Heart left ventricle (tissue), 16 donors: ENCODE data around the gene AGBL3. TPM values are rescaled to one million over a fixed set of nuclear protein-coding genes. Genes with fewer than 3 reads are reported as not detected.

ENCODE experiments used
- ATAC-seq, 4 donors: fragments of 200-7000 bp; cut with Tn5 transposase; one replicate each; pipeline ENCODE4 v1.9.1; 2020 to 2022; ENCODE audit warnings: moderate library complexity in 4 of 4, mild to moderate bottlenecking in 3 of 4, moderate number of reproducible peaks in 1 of 4
- DNase-seq, 5 donors: peaks; one replicate each; pipeline ENCODE4 v3.0.0-alpha.2; 2020
- H3K27ac ChIP-seq, 12 donors: fragments of 200-600 bp; sonication (generic) in 4 of 12; one replicate each; pipeline versions ENCODE4 v1.5.0 to v1.8.0; 2016 to 2022; ENCODE audit warnings: mild to moderate bottlenecking in 2 of 12
- H3K27me3 ChIP-seq, 9 donors: fragments of 200-600 bp; sonication (generic) in 2 of 9; one replicate each; pipeline versions ENCODE4 v1.5.1 to v1.8.0; 2016 to 2022; ENCODE audit warnings: mild to moderate bottlenecking in 3 of 9
- H3K36me3 ChIP-seq, 9 donors: fragments of 200-600 bp; sonication (generic) in 2 of 9; one replicate each; pipeline versions ENCODE4 v1.5.0 to v1.8.0; 2018 to 2022; ENCODE audit warnings: mild to moderate bottlenecking in 2 of 9
- H3K4me1 ChIP-seq, 12 donors: fragments of 200-600 bp; sonication (generic) in 4 of 12; one replicate each; pipeline versions ENCODE4 v1.5.0 to v1.8.0; 2016 to 2022; ENCODE audit warnings: mild to moderate bottlenecking in 3 of 12
- H3K4me3 ChIP-seq, 12 donors: fragments of 200-600 bp; sonication (generic) in 4 of 12; one replicate each; pipeline versions ENCODE4 v1.5.0 to v1.8.0; 2017 to 2022; ENCODE audit warnings: mild to moderate bottlenecking in 9 of 12, moderate library complexity in 4 of 12
- H3K9me3 ChIP-seq, 12 donors: fragments of 200-600 bp; sonication (generic) in 4 of 12; one replicate each; pipeline versions ENCODE4 v1.5.0 to v1.8.0; 2016 to 2022; ENCODE audit warnings: mild to moderate bottlenecking in 1 of 12
- CTCF ChIP-seq, 12 donors: fragments of 200-600 bp; sonication (generic) in 4 of 12; IDR thresholded peaks; one replicate each; pipeline versions ENCODE4 v1.5.0 to v1.8.0; 2018 to 2022; ENCODE audit warnings: antibody characterized with exemption in 12 of 12, mild to moderate bottlenecking in 5 of 12
- POLR2A ChIP-seq, 2 donors: fragments of 450-650 bp; IDR thresholded peaks; one replicate each; pipeline ENCODE4 v1.6.1; 2017; ENCODE audit warnings: antibody characterized with exemption in 2 of 2, mild to moderate bottlenecking in 2 of 2, moderate library complexity in 2 of 2
- WGBS, 4 donors: extraction: QIAGEN DNeasy Blood & Tissue Kit in 2 of 4; methylation state at CpG; one replicate each; pipeline versions ENCODE4 v1.1.5 to v1.1.7; 2013 to 2018; 5-methylcytosine and 5-hydroxymethylcytosine counted together
- intact Hi-C, 10 donors: fragments of 100-400 bp; cut with DNase I; formaldehyde crosslinking; loops; one replicate each; pipeline versions ENCODE4 v1.11.1 to v1.14.2; 2022
- polyA plus RNA-seq, 2 donors: library from polyadenylated mRNA; stranded (reverse); fragments of 200-250 nt; gene quantifications; one replicate each; pipeline ENCODE4 v1.2.3, GENCODE V29; 2013
- total RNA-seq, 9 donors: library from RNA; depleted of rRNA in 2 of 9; stranded (reverse); fragments of >200 nt in 2 of 9; fragmentation: NEBNext Ultra II Directional in 3 of 9; extraction: Animal tissue kit (Norgen Biotek cat#: 25700) in 3 of 9; gene quantifications; one replicate each; pipeline versions ENCODE4 v1.1.0 to v1.2.4, GENCODE V29; 2016 to 2023
- donor health status: ischemic (EF 13 %, LVEDD 7.1; RV severe dilation, severe dysfunction).
- donor health status: healthy with polysubstance abuse.
- donor health status: DM: no; HTN: yes; CAD: no.
- donor health status: DM: no; HTN: no; CAD: no.
- donor health status: ischemic (EF 25% LVEDD 6.9; RV normal size, moderate dysfunction).
- donor health status: ischemic (EF 25% LVEDD 5.7; RV mildly dilated, moderate dysfunction).
- donor health status: healthy.
- donor health status: DM: yes; HTN: yes; CAD: no.
- donor health status: ischemic (EF 35%, LVEDD 5.7; RV mildly dilated, moderate dysfunction).
- donor health status: nonischemic (EF 11% LVEDD 7.7; RV severe dilation, severe dysfunction).
- donor health status: DM: yes; HTN: yes; CAD: no.
- donor health status: PGD.
- donor health status: ischemic (EF 29% LVEDD 5.4; RV normal size, mild dysfunction).
- donor health status: nonischemic (EF 23%, LVEDD 6.1; RV moderate dilation, normal function).

AGBL3 gene
- total and polyA plus RNA-seq, 11 donors = 0.40 to 1.5 (median 0.93) TPM

- intact Hi-C loops = loop anchor here in 5 of 10 donors (2.0 to 10.0 kb wide), 4 partner anchors 161 to 252 kb away; partner anchors contain the start of gene CALD1 (in 3 of the 5)
- no peaks in the 10 kb centered on the region for H3K9me3 ChIP-seq
- DNase-seq (no peak), ATAC-seq (no peak)
- peaks cover 0 to 31% (median 9%) of the 10 kb centered on the region in 12 donors for H3K4me1 ChIP-seq
- no peak overlapping the region for H3K4me3 ChIP-seq
- peaks cover 0 to 95% (median 38%) of the 10 kb centered on the region in 9 donors for H3K36me3 ChIP-seq
- WGBS, 4 donors = 70 to 80% (median 75%) methylated on average over 9 of the region's 9 CpGs
- no peaks in the 10 kb centered on the region for H3K27me3 ChIP-seq
- TF ChIP-seq POLR2A (IDR thresholded peaks at IDR 0.05) (no peak), CTCF (IDR thresholded peaks at IDR 0.05) (no peak)
- peak overlapping the region in 2 of 12 donors; percentile 34 to 61 for H3K27ac ChIP-seq
Measured at GRCh38 chr7:134942690-134943466, 43.4 kb upstream of the AGBL3 start.

GRCh38 chr7:134943785-134944400 lies 42.4 kb upstream of the AGBL3 start:
- TF ChIP-seq CTCF (IDR thresholded peaks at IDR 0.05) (peak in 11 of 12 donors; percentile 12 to 65 (median 43)), POLR2A (IDR thresholded peaks at IDR 0.05) (no peak)
- Histone ChIP-seq H3K4me3 (no peak overlapping the region), H3K27ac (peak overlapping the region in 1 of 12 donors; percentile 7), H3K4me1 (peaks cover 0 to 21% (median 8%) of the 10 kb centered on the region in 12 donors), H3K9me3 (no peaks in the 10 kb centered on the region), H3K27me3 (no peaks in the 10 kb centered on the region), H3K36me3 (peaks cover 0 to 96% (median 46%) of the 10 kb centered on the region in 9 donors)
- WGBS, 4 donors = 40 to 50% (median 44%) methylated on average over 3 of the region's 3 CpGs
- ATAC-seq (peak in 3 of 4 donors; percentile 44 to 53 (median 49)), DNase-seq (no peak)
- intact Hi-C loops = loop anchor here in 5 of 10 donors (2.0 to 10.0 kb wide), 4 partner anchors 162 to 253 kb away; partner anchors contain the start of gene CALD1 (in 3 of the 5)

GRCh38 chr7:134945691-134946090 lies 40.6 kb upstream of the AGBL3 start:
- Histone ChIP-seq H3K36me3 (peaks cover 0 to 100% (median 64%) of the 10 kb centered on the region in 9 donors), H3K27ac (no peak overlapping the region), H3K27me3 (no peaks in the 10 kb centered on the region), H3K9me3 (no peaks in the 10 kb centered on the region), H3K4me3 (no peak overlapping the region), H3K4me1 (peaks cover 0 to 19% (median 7%) of the 10 kb centered on the region in 12 donors)
- intact Hi-C loops = loop anchor here in 5 of 10 donors (5.0 to 10.0 kb wide), 2 partner anchors 171 to 253 kb away; partner anchors contain the start of gene CALD1 (in 3 of the 5)
- no peak for DNase-seq
- ATAC-seq = no peak
- 76 to 97% (median 86%) methylated on average over 3 of the region's 3 CpGs for WGBS, 4 donors
- TF ChIP-seq POLR2A (IDR thresholded peaks at IDR 0.05) (no peak), CTCF (IDR thresholded peaks at IDR 0.05) (no peak)

- no peak overlapping the region for H3K4me3 ChIP-seq
- no peak overlapping the region for H3K27ac ChIP-seq
- intact Hi-C loops = loop anchor here in 5 of 10 donors (5.0 to 10.0 kb wide), 2 partner anchors 171 to 254 kb away; partner anchors contain the start of gene CALD1 (in 3 of the 5)
- peaks cover 0 to 100% (median 70%) of the 10 kb centered on the region in 9 donors for H3K36me3 ChIP-seq
- no peaks in the 10 kb centered on the region for H3K27me3 ChIP-seq
- no peaks in the 10 kb centered on the region for H3K9me3 ChIP-seq
- ATAC-seq (no peak), DNase-seq (no peak)
- no peak for TF ChIP-seq CTCF (IDR thresholded peaks at IDR 0.05)
- TF ChIP-seq POLR2A (IDR thresholded peaks at IDR 0.05) = no peak
- WGBS, 4 donors = 76 to 82% (median 80%) methylated on average over 2 of the region's 2 CpGs
- H3K4me1 ChIP-seq = peaks cover 0 to 14% (median 2%) of the 10 kb centered on the region in 12 donors
Measured at GRCh38 chr7:134946260-134946659, 40.0 kb upstream of the AGBL3 start.
